ENCODE results near the gene DEXI. TPM values are rescaled to one million over a fixed set of nuclear protein-coding genes. Genes with fewer than 3 reads are reported as not detected.

The DEXI gene
- total RNA-seq, 1 experiment from 2014 or later, result 43.2 TPM

- BruUV-seq (replicated peaks), result no TSS peak
- Histone ChIP-seq H3K9ac (ENCODE audit: low read length) (no peak overlapping the region), H3K4me2 (ENCODE audit: low read length) (peak overlapping the region; percentile 83; the same call in 1 of the 2 replicates), H3K9me3 (ENCODE audit: low read length) (no peaks in the 10 kb centered on the region), H3K4me1 (ENCODE audit: insufficient read depth, low read length) (peaks cover 24% of the 10 kb centered on the region), H3K4me3 (ENCODE audit: low read length) (no peak overlapping the region), H2AFZ (ENCODE audit: low read length) (no peak overlapping the region), H3K27me3 (ENCODE audit: low read length) (no peaks in the 10 kb centered on the region), H3K36me3 (ENCODE audit: low read depth, low read length) (no peaks in the 10 kb centered on the region), H4K20me1 (ENCODE audit: low read length) (no peaks in the 10 kb centered on the region), H3K9me2 (replicated peaks; ENCODE audit: low read length) (no peaks in the 10 kb centered on the region), H3K79me2 (ENCODE audit: low read length) (no peaks in the 10 kb centered on the region), H3K27ac (ENCODE audit: low read length) (no peak overlapping the region), H3F3A (ENCODE audit: low read length, unreplicated experiment) (no peaks in the 10 kb centered on the region)
- ChIA-PET POLR2A (ENCODE audit: unreplicated experiment) (no interaction called here), CTCF (no interaction called here)
- ATAC-seq (no peak), DNase-seq (no peak)
- intact Hi-C loops (cut with micrococcal nuclease), result no loop called here
- no peak for TF ChIP-seq EZH2phosphoT487 (IDR thresholded peaks at IDR 0.05; ENCODE audit: borderline replicate concordance, low read length)
- TF ChIP-seq CTCF (conservative IDR thresholded peaks at IDR 0.05; ENCODE audit: low read depth, low read length), result no peak
- no peak for TF ChIP-seq EZH2 (IDR thresholded peaks at IDR 0.05; ENCODE audit: low read length, unreplicated experiment)
Measured at GRCh38 chr16:10879681-10880589, 62.3 kb downstream of the DEXI start.

Other genes starting within 250 kb of the DEXI start
- gene TEKT5, start 247.5 kb downstream of the DEXI start, total RNA-seq (2014; rRNA removed), result not detected in 2 replicates
- gene NUBP1, start 198.6 kb downstream of the DEXI start, total RNA-seq (2014; rRNA removed), result 34.3 and 49.3 TPM in 2 replicates
- not detected in 2 replicates for gene TVP23A, start 123.7 kb downstream of the DEXI start, total RNA-seq (2014; rRNA removed)
- not detected in 2 replicates for gene CIITA, start 65.3 kb downstream of the DEXI start, total RNA-seq (2014; rRNA removed)
- 9.5 and 14.6 TPM in 2 replicates for gene CLEC16A, start 2.1 kb upstream of the DEXI start, total RNA-seq (2014; rRNA removed)

Measured in PC-3 (cell line).